ENCODE data around the gene HBZ. TPM values are rescaled to one million over a fixed set of nuclear protein-coding genes. Genes with fewer than 3 reads are reported as not detected.
"Not testable (repeated sequence)": the region's sequence is repeated elsewhere in the genome, so short reads cannot be mapped to it uniquely, and the experiment has no call there.

The HBZ gene
- total and polyA plus RNA-seq, 9 of the 15 experiments (the other 6 are each of a cell fraction or from before 2014, with no cell fraction given): 58.0 to 610 (median 113) TPM

- intact Hi-C loops (cut with micrococcal nuclease); H2AFZ ChIP-seq (ENCODE audit: low read depth, low read length); H3K4me3 ChIP-seq; BruUV-seq (replicated peaks); H3K27ac ChIP-seq (ENCODE audit: extremely low read depth, low read depth, low read length); in situ Hi-C loops (cut with MboI); H4K20me1 ChIP-seq (replicated peaks; ENCODE audit: control insufficient read depth, insufficient read depth, low read length); POLR2A ChIA-PET; H3K27me3 ChIP-seq (ENCODE audit: control insufficient read depth in 2 of 2, insufficient read depth in 2 of 2, low read length in 2 of 2); FAIRE-seq; CTCF ChIA-PET (ENCODE audit: low intra/inter-chr PET ratio); H3K9me3 ChIP-seq (replicated peaks; ENCODE audit: control insufficient read depth, insufficient read depth, low read depth, low read length); DNase-seq (ENCODE audit: extremely low read depth in 1 of 4, low spot score in 3 of 4); H3K9me1 ChIP-seq (ENCODE audit: control insufficient read depth, insufficient read depth, low read length): not testable (repeated sequence)
- H3K36me3 ChIP-seq (ENCODE audit: control insufficient read depth, insufficient read depth, low read length): peaks cover 18% of the 10 kb centered on the region; the same call in 2 of the 3 replicates
- peaks cover 23 to 52% of the 10 kb centered on the region in 2 experiments; a peak in 4 of 5 replicates for H3K4me1 ChIP-seq (replicated peaks in 1 of 2; ENCODE audit: control insufficient read depth in 2 of 2, insufficient read depth in 2 of 2, low read length in 2 of 2)
- peaks cover 43% of the 10 kb centered on the region for H3K79me2 ChIP-seq (ENCODE audit: control insufficient read depth, insufficient read depth, low read length)
- peak overlapping the region; percentile 37; the same call in 1 of the 2 replicates for H3K4me2 ChIP-seq (ENCODE audit: insufficient read depth, low read length)
- WGBS (ENCODE audit: insufficient coverage, low coverage, missing lambda C conversion rate): 1% methylated on average over 13 of the region's 39 CpGs
- peak; percentile 4; the same call in 1 of the 3 replicates for ATAC-seq
- peak in 1 of 2 experiments; percentile 4 for TF ChIP-seq E2F6 (IDR thresholded peaks at IDR 0.05; ENCODE audit: borderline replicate concordance in 1 of 2, extremely low read depth in 1 of 2, insufficient read depth in 1 of 2, insufficient read length in 1 of 2, low read depth in 1 of 2, low read length in 1 of 2, poor library complexity in 1 of 2, severe bottlenecking in 1 of 2)
- peak; percentile 23; the same call in 1 of the 2 replicates for TF ChIP-seq TFAP4 (CRISPR knock-in tag; IDR thresholded peaks at IDR 0.05; ENCODE audit: borderline replicate concordance)
- 0 out of 2 replicates have a peak, but pooled peaks have one; percentile 26 for TF ChIP-seq MAX (CRISPR knock-in tag; IDR thresholded peaks at IDR 0.05)
- TF ChIP-seq PKNOX1 (IDR thresholded peaks at IDR 0.05): peak; percentile 51; the same call in 1 of the 2 replicates
- H3K9ac ChIP-seq (ENCODE audit: insufficient read depth in 1 of 2, low read depth in 2 of 2, low read length in 2 of 2): peak overlapping the region in 1 of 2 experiments; percentile 65; a peak in 1 of 4 replicates
Observed at GRCh38 chr16:176006-176405, 23.6 kb downstream of the HBZ start.
